Vagina (tissue), 2 donors: ENCODE data around the gene RHCG. TPM values are rescaled to one million over a fixed set of nuclear protein-coding genes. Genes with fewer than 3 reads are reported as not detected.
A peak's percentile ranks its signal among the peaks of the same experiment; 100 is the strongest.

Experiments used
- DNase-seq, 2 donors: peaks; one replicate each; pipeline ENCODE4 v3.0.0-alpha.2; 2017; ENCODE audit errors: extremely low spot score in 2 of 2
- H3K27ac ChIP-seq: fragments of 200-600 bp; sonication (generic); one replicate; pipeline ENCODE4 v1.5.1; 2019
- H3K27me3 ChIP-seq: fragments of 200-600 bp; sonication (generic); one replicate; pipeline ENCODE4 v1.5.1; 2019
- H3K36me3 ChIP-seq, 2 donors: fragments of 200-600 bp; sonication (generic); one replicate each; pipeline ENCODE4 v1.5.1; 2017 to 2019
- H3K4me1 ChIP-seq: fragments of 200-600 bp; sonication (generic); one replicate; pipeline ENCODE4 v1.5.1; 2019
- H3K4me3 ChIP-seq, 2 donors: fragments of 200-600 bp; sonication (generic); 1 replicate in 1 of 2; 2 replicates in 1 of 2; pipeline ENCODE4 v1.5.1; 2016 to 2019
- H3K9me3 ChIP-seq: fragments of 200-600 bp; sonication (generic); one replicate; pipeline ENCODE4 v1.5.1; 2019
- POLR2A ChIP-seq, 2 donors: fragments of 450-650 bp; IDR thresholded peaks; one replicate each; pipeline ENCODE4 v1.6.1; 2017; ENCODE audit warnings: antibody characterized with exemption in 2 of 2, mild to moderate bottlenecking in 2 of 2, moderate library complexity in 2 of 2
- POLR2AphosphoS5 ChIP-seq, 2 donors: sonication (generic); formaldehyde crosslinking; IDR thresholded peaks; one replicate each; pipeline ENCODE4 v1.9.0; 2017; ENCODE audit warnings: antibody characterized with exemption in 2 of 2, mild to moderate bottlenecking in 2 of 2, low read depth in 1 of 2; ENCODE audit not compliant: insufficient read depth in 1 of 2
- intact Hi-C: fragments of 100-400 bp; cut with DNase I; formaldehyde crosslinking; loops from one replicate; pipeline ENCODE4 v1.15.1; 2023
- total RNA-seq: library from RNA; depleted of rRNA; stranded (reverse); fragments of >200 nt; gene quantifications from one replicate; pipeline ENCODE4 v1.2.3, GENCODE V29; 2016
- TF ChIP-seq, protein P1 (sequence below), 3 experiments: fragments of 450-650 bp in 2 of 3; fragments of 200-600 bp in 1 of 3; sonication (generic) in 1 of 3; IDR thresholded peaks; one replicate each; pipeline ENCODE4 v1.5.1; 2017 to 2019; ENCODE audit warnings: antibody characterized with exemption in 3 of 3, mild to moderate bottlenecking in 2 of 3, moderate library complexity in 2 of 3

RHCG gene
- total RNA-seq, 1 donor from 2014 or later, result 1,938 TPM

DNA sequence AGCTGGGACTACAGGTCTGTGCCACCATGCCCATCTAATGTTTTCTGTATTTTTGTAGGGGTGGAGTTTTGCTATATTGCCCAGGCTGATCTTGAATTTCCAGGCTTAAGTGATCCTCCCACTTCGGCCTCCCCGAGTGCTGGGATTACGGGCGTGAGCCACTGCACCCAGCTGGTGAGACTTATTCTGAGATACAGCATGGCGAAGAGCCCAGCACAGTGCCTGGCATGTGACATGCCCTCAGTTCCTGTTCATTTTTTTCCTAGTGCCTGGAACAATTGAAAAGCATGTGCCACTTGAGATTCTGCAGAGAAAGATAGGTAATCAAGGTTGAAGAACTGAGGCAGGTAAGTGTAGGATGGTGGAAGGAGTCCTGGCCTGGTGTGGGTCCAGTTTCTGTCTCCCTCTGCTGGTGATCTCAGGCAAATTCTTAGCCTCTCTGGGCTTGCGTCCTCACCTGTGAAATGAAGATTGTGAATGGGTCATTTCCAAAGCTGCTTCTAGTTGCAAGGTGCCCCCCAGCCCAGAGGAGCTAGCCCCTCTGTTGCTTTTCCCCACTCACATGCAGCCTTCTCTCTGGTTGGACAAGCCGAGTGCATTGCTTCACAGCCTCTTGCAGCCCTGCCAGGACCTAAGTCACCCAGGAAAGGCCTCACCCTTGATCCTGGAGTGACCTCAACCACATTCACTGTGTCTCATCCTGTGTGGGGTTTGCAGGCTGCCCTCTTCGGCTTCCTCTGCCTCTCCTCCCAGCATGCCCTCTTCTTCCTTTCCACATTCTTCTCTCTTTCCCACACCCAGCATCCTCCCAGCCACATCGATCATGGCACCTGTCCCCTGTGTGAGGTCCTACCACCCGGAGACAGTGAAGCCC is 4.3 kb upstream of the RHCG start:
- H3K4me3 ChIP-seq, result no peak overlapping the region
- peak overlapping the region; percentile 25 for H3K27ac ChIP-seq
- no peaks in the 10 kb centered on the region for H3K36me3 ChIP-seq
- intact Hi-C loops, result no loop called here
- no peak for DNase-seq
- H3K27me3 ChIP-seq, result peaks cover 9% of the 10 kb centered on the region
- H3K4me1 ChIP-seq, result peaks cover 23% of the 10 kb centered on the region
- no peaks in the 10 kb centered on the region for H3K9me3 ChIP-seq
- TF ChIP-seq, protein P1, sequence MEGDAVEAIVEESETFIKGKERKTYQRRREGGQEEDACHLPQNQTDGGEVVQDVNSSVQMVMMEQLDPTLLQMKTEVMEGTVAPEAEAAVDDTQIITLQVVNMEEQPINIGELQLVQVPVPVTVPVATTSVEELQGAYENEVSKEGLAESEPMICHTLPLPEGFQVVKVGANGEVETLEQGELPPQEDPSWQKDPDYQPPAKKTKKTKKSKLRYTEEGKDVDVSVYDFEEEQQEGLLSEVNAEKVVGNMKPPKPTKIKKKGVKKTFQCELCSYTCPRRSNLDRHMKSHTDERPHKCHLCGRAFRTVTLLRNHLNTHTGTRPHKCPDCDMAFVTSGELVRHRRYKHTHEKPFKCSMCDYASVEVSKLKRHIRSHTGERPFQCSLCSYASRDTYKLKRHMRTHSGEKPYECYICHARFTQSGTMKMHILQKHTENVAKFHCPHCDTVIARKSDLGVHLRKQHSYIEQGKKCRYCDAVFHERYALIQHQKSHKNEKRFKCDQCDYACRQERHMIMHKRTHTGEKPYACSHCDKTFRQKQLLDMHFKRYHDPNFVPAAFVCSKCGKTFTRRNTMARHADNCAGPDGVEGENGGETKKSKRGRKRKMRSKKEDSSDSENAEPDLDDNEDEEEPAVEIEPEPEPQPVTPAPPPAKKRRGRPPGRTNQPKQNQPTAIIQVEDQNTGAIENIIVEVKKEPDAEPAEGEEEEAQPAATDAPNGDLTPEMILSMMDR (IDR thresholded peaks at IDR 0.05), result no peak
- no peak for TF ChIP-seq POLR2AphosphoS5 (IDR thresholded peaks at IDR 0.05; ENCODE audit: insufficient read depth in 1 of 2, low read depth in 1 of 2)
- TF ChIP-seq POLR2A (IDR thresholded peaks at IDR 0.05), result no peak

DNA sequence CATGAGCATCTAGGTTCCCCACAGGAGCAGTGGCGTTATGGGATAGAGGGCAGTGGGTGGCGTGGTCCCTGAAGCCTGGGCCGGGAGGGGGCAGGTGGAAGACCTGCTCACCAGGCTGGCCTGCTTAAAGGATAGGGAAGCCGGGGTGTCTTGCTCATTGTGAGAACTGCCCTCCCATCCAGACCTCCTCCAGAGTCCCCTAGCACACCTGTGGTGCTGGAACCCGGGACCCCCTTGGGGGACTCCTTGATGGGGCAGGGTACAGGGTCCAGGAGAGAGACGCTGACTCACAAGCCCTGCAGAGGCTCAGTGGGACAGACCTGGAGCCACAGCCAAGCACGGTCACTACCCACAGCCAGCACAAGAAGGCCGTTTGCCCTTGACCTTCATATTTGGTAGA is 2.8 kb upstream of the RHCG start:
- Histone ChIP-seq H3K27me3 (peaks cover 9% of the 10 kb centered on the region), H3K27ac (peak overlapping the region; percentile 53), H3K9me3 (no peaks in the 10 kb centered on the region), H3K4me1 (peaks cover 23% of the 10 kb centered on the region), H3K36me3 (no peaks in the 10 kb centered on the region), H3K4me3 (no peak overlapping the region)
- DNase-seq, result peak in 1 of 2 donors; percentile 84
- intact Hi-C loops, result no loop called here
- TF ChIP-seq POLR2A (IDR thresholded peaks at IDR 0.05), result no peak
- TF ChIP-seq, protein P1 (IDR thresholded peaks at IDR 0.05), result no peak
- TF ChIP-seq POLR2AphosphoS5 (IDR thresholded peaks at IDR 0.05; ENCODE audit: insufficient read depth in 1 of 2, low read depth in 1 of 2), result no peak

DNA sequence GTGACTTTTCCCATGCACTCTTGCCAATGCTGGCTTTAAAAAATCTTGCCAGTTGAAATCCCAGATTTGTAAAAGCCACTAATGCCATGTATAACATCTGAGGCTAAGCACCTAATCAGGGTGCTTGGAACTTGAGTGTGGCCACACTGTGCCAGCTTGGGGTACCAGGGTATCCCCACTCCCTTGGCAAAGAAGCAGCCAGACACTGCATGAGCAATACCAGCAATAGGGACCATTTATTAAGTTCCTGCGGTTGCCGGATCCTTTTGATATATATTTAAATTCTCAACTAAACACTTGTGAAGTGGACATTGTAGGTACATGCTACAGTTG is 2.2 kb upstream of the RHCG start:
- intact Hi-C loops, result no loop called here
- Histone ChIP-seq H3K4me3 (no peak overlapping the region), H3K4me1 (peaks cover 19% of the 10 kb centered on the region), H3K9me3 (no peaks in the 10 kb centered on the region), H3K36me3 (no peaks in the 10 kb centered on the region), H3K27ac (peak overlapping the region; percentile 53), H3K27me3 (peaks cover 9% of the 10 kb centered on the region)
- TF ChIP-seq, protein P1 (IDR thresholded peaks at IDR 0.05), result no peak
- TF ChIP-seq POLR2AphosphoS5 (IDR thresholded peaks at IDR 0.05; ENCODE audit: insufficient read depth in 1 of 2, low read depth in 1 of 2), result peak in 1 of 2 donors; percentile 11
- peak in 1 of 2 donors; percentile 31 for DNase-seq

DNA sequence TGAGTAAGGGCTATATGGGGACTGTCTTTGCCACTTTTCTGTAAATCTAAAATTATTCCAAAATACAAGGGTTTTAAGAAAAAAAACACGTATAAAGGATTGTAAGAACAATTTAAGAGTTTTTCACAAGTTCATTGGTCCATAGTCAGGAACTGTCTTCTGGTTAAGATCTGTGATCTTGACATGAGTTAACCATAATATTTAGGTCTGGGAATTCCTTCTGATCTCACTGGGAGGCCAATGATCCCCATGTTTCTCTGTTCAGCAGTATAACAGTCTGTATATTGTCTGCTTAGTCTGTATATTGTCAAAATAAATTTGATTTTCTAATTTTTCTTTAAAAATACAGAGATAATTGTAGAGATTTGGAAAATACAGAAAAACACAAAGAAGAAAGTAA is 848 bp upstream of the RHCG start:
- Histone ChIP-seq H3K4me1 (peaks cover 18% of the 10 kb centered on the region), H3K36me3 (no peaks in the 10 kb centered on the region), H3K9me3 (no peaks in the 10 kb centered on the region), H3K27ac (peak overlapping the region; percentile 46), H3K4me3 (peak overlapping the region in 1 of 2 donors; percentile 42), H3K27me3 (peaks cover 9% of the 10 kb centered on the region)
- no peak for DNase-seq
- intact Hi-C loops, result no loop called here
- no peak for TF ChIP-seq POLR2AphosphoS5 (IDR thresholded peaks at IDR 0.05; ENCODE audit: insufficient read depth in 1 of 2, low read depth in 1 of 2)
- TF ChIP-seq, protein P1 (IDR thresholded peaks at IDR 0.05), result no peak
- TF ChIP-seq POLR2A (IDR thresholded peaks at IDR 0.05), result no peak

DNA sequence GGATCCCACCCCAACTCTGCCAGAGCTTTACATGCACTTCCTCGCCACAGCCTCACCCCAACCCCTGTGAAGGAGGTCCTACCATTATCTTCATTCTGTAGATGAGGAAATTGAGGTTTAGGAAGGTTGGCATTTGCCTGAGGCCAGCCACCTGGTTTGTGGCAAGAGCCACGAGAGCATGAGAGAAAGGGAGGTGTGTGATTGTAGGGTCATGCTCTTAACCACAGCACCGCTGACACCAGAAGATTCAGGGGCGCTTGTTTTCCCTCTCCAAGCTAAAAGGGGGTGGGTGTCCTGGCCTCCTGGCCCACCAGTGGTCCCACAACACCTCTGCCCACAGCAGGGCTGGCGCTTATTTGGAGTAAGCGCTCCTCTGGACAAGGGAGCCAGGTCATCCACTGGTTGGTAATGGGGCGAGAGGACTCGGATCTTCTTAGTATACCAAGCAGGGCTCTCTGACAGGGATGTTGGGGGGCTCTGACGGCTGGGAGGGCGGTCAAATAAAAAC is 691 bp downstream of the RHCG start:
- intact Hi-C loops, result no loop called here
- Histone ChIP-seq H3K27me3 (peaks cover 9% of the 10 kb centered on the region), H3K4me3 (peak overlapping the region; percentile 41 to 42), H3K9me3 (no peaks in the 10 kb centered on the region), H3K27ac (peak overlapping the region; percentile 77), H3K36me3 (no peaks in the 10 kb centered on the region), H3K4me1 (peaks cover 18% of the 10 kb centered on the region)
- DNase-seq, result peak; percentile 64 to 78
- no peak for TF ChIP-seq POLR2AphosphoS5 (IDR thresholded peaks at IDR 0.05; ENCODE audit: insufficient read depth in 1 of 2, low read depth in 1 of 2)
- no peak for TF ChIP-seq POLR2A (IDR thresholded peaks at IDR 0.05)
- TF ChIP-seq, protein P1 (IDR thresholded peaks at IDR 0.05), result no peak
